Erythroblast (primary cell): Measurements from ENCODE around the gene DCAF8L1.
"Not testable (repeated sequence)": the region's sequence is repeated elsewhere in the genome, so short reads cannot be mapped to it uniquely, and the experiment has no call there.

Experiments used
- GATA1 ChIP-seq: IDR thresholded peaks from 2 replicates; pipeline ENCODE4 v1.6.1; 2011; ENCODE audit warnings: low read depth, mild to moderate bottlenecking, control low read depth, low read length, moderate library complexity
- POLR2A ChIP-seq: IDR thresholded peaks from 2 replicates; pipeline ENCODE4 v1.6.1; 2011; ENCODE audit warnings: mild to moderate bottlenecking, low read length

DNA sequence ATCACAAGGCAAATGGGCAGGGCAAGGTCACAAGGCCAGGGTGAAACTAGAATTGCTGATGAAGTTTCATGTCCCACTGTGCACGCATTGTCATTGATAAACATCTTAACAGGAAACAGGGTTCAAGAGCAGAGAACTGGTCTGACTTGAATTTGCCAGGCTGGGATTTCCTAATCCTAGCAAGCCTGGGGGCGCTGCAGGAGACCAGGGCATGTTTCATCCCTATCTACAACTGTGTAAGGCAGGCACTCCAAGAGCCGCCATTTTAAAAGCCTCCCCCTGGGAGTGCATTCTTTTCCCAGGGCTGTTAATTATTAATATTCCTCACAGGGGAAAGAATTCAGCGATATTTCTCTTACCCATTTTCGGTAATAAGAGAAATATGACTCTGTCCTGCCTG, 15.9 kb downstream of the DCAF8L1 start:
- not testable (repeated sequence) for TF ChIP-seq POLR2A, GATA1
